NCI-H146 treated with DMSO at 0.1 percent for 48 hours (cell line): ENCODE results near the gene HERC6.
"Not testable (repeated sequence)": the region's sequence is repeated elsewhere in the genome, so short reads cannot be mapped to it uniquely, and the experiment has no call there.

Experiments used
- DNase-seq: peaks from one replicate; lab custom pipeline; 2025; ENCODE audit not compliant: unreplicated experiment; lab: John Stamatoyannopoulos, UW

The HERC6 gene

GRCh38 chr4:88382621-88383020 is 4.0 kb downstream of the HERC6 start:
- no peak for DNase-seq

GRCh38 chr4:88390128-88390527 is 11.5 kb downstream of the HERC6 start:
- no peak for DNase-seq

- DNase-seq: no peak
Observed at GRCh38 chr4:88391703-88392102, 13.1 kb downstream of the HERC6 start.

- no peak for DNase-seq
Observed at GRCh38 chr4:88396681-88397080, 18.0 kb downstream of the HERC6 start.

- DNase-seq: no peak
Observed at GRCh38 chr4:88398381-88398780, 19.7 kb downstream of the HERC6 start.

GRCh38 chr4:88409206-88409605 is 30.6 kb downstream of the HERC6 start:
- DNase-seq: no peak

GRCh38 chr4:88409789-88410188 is 31.1 kb downstream of the HERC6 start:
- DNase-seq: no peak

GRCh38 chr4:88411491-88412096 is 32.9 kb downstream of the HERC6 start:
- DNase-seq: no peak

GRCh38 chr4:88413801-88414200 is 35.1 kb downstream of the HERC6 start:
- no peak for DNase-seq

GRCh38 chr4:88414755-88415154 is 36.1 kb downstream of the HERC6 start:
- no peak for DNase-seq

GRCh38 chr4:88415982-88416381 is 37.3 kb downstream of the HERC6 start:
- DNase-seq: no peak

GRCh38 chr4:88418411-88418810 is 39.8 kb downstream of the HERC6 start:
- DNase-seq: no peak

GRCh38 chr4:88419874-88420273 is 41.2 kb downstream of the HERC6 start:
- DNase-seq: no peak

GRCh38 chr4:88420844-88421243 is 42.2 kb downstream of the HERC6 start:
- no peak for DNase-seq

- DNase-seq: no peak
Observed at GRCh38 chr4:88422403-88422802, 43.8 kb downstream of the HERC6 start.

GRCh38 chr4:88429401-88429800 is 50.7 kb downstream of the HERC6 start:
- no peak for DNase-seq

- DNase-seq: no peak
Observed at GRCh38 chr4:88435987-88436693, 57.5 kb downstream of the HERC6 start.

- not testable (repeated sequence) for DNase-seq
Observed at GRCh38 chr4:88437873-88438272, 59.2 kb downstream of the HERC6 start.

GRCh38 chr4:88439161-88439760 is 60.6 kb downstream of the HERC6 start:
- no peak for DNase-seq

GRCh38 chr4:88440146-88440545 is 61.5 kb downstream of the HERC6 start:
- DNase-seq: no peak

GRCh38 chr4:88441696-88442095 is 63.0 kb downstream of the HERC6 start:
- DNase-seq: no peak

GRCh38 chr4:88442689-88443191 is 64.1 kb downstream of the HERC6 start:
- no peak for DNase-seq
